K562 (cell line): ENCODE data around the gene TMIGD2. TPM values are rescaled to one million over a fixed set of nuclear protein-coding genes. Genes with fewer than 3 reads are reported as not detected.

Experiments used
- CSDE1 ChIP-seq, 2 experiments: fragments of 450-650 bp; IDR thresholded peaks; 2 replicates each; pipeline ENCODE4 v1.6.1; 2016; ENCODE audit warnings: mild to moderate bottlenecking in 1 of 2
- GTF2E2 ChIP-seq: fragments of 200-800 bp; sonication (Bioruptor generic); IDR thresholded peaks from 2 replicates; pipeline ENCODE4 v1.6.1; 2016; ENCODE audit warnings: missing genetic modification characterization, missing compliant biosample characterization
- NCOA2 ChIP-seq, 2 experiments: fragments of 450-650 bp; IDR thresholded peaks; 2 replicates each; pipeline ENCODE4 v1.6.1; 2018; ENCODE audit warnings: mild to moderate bottlenecking in 2 of 2, moderate library complexity in 1 of 2; ENCODE audit not compliant: partially characterized antibody in 2 of 2
- NFRKB ChIP-seq: fragments of 450-650 bp; IDR thresholded peaks from 2 replicates; pipeline ENCODE4 v1.6.1; 2016; ENCODE audit warnings: low read depth
- NR2C2 ChIP-seq, 2 experiments: fragments of 200-800 bp in 1 of 2; sonication (Bioruptor generic) in 1 of 2; sonication (generic) in 1 of 2; formaldehyde crosslinking in 1 of 2; IDR thresholded peaks; 2 replicates each; pipeline versions ENCODE4 v1.6.1 to v1.8.0; 2016 to 2022; ENCODE audit warnings: mild to moderate bottlenecking in 1 of 2, missing compliant biosample characterization in 1 of 2, missing genetic modification characterization in 1 of 2, missing genetic modification reagents in 1 of 2
- POLR2G ChIP-seq: fragments of 200-400 bp; formaldehyde crosslinking; IDR thresholded peaks from 2 replicates; pipeline ENCODE4 v1.6.1; 2017; ENCODE audit warnings: low read depth, mild to moderate bottlenecking, antibody characterized with exemption, low read length, moderate library complexity
- PTTG1 ChIP-seq: fragments of 450-650 bp; IDR thresholded peaks from 2 replicates; pipeline ENCODE4 v1.6.1; 2016; ENCODE audit warnings: low read depth, mild to moderate bottlenecking, missing genetic modification characterization, missing compliant biosample characterization
- RCOR1 ChIP-seq, 2 experiments: IDR thresholded peaks; 2 replicates each; pipeline ENCODE4 v1.6.1; 2012; ENCODE audit warnings: low read depth in 2 of 2, low read length in 2 of 2, borderline replicate concordance in 1 of 2, improper control_type of control experiment in 1 of 2
- SIX5 ChIP-seq, 2 experiments: IDR thresholded peaks; 2 replicates each; pipeline ENCODE4 v1.6.1; 2011; ENCODE audit warnings: low read length in 2 of 2, borderline replicate concordance in 1 of 2, low read depth in 1 of 2, mild to moderate bottlenecking in 1 of 2, moderate library complexity in 1 of 2; ENCODE audit not compliant: insufficient read depth in 1 of 2
- SMARCA4 ChIP-seq: fragments of 450-650 bp; IDR thresholded peaks from 2 replicates; pipeline ENCODE4 v1.6.1; 2016
- SNIP1 ChIP-seq: fragments of 450-650 bp; IDR thresholded peaks from 2 replicates; pipeline ENCODE4 v1.7.1; 2017; ENCODE audit warnings: low read depth, mild to moderate bottlenecking
- SRF ChIP-seq, 2 experiments: fragments of 250-450, 450-650 bp in 1 of 2; sonication (Bioruptor Pico) in 1 of 2; sonication (generic) in 1 of 2; formaldehyde crosslinking; IDR thresholded peaks; 2 replicates each; pipeline versions ENCODE4 v1.5.0 to v1.5.1; 2020 to 2022; ENCODE audit warnings: mild to moderate bottlenecking in 1 of 2, missing genetic modification reagents in 1 of 2
- TEAD2 ChIP-seq: fragments of 450-650 bp; IDR thresholded peaks from 2 replicates; pipeline ENCODE4 v1.6.1; 2016; ENCODE audit warnings: missing genetic modification characterization, control low read depth, missing compliant biosample characterization
- THAP7 ChIP-seq: fragments of 250-450 bp; sonication (Bioruptor Pico); IDR thresholded peaks from 2 replicates; pipeline ENCODE4 v1.5.0; 2021
- XRCC5 ChIP-seq: fragments of 200-400 bp; formaldehyde crosslinking; IDR thresholded peaks from 2 replicates; pipeline ENCODE4 v1.6.1; 2017; ENCODE audit warnings: low read depth, mild to moderate bottlenecking, low read length
- ZC3H4 ChIP-seq: sonication (generic); formaldehyde crosslinking; IDR thresholded peaks from 2 replicates; pipeline ENCODE4 v1.9.0; 2021; ENCODE audit warnings: missing genetic modification reagents, borderline replicate concordance
- ZKSCAN1 ChIP-seq: fragments of 150-350 bp; IDR thresholded peaks from 2 replicates; pipeline ENCODE4 v1.6.1; 2016; ENCODE audit warnings: low read depth, low read length
- ZNF239 ChIP-seq: fragments of 250-450 bp; sonication (Bioruptor Pico); IDR thresholded peaks from 2 replicates; pipeline ENCODE4 v1.4.0; 2020; ENCODE audit warnings: mild to moderate bottlenecking
- ZNF644 ChIP-seq: fragments of 200-800 bp; sonication (Bioruptor generic); IDR thresholded peaks from 2 replicates; pipeline ENCODE4 v1.6.1; 2016; ENCODE audit warnings: low read depth, missing genetic modification characterization, missing compliant biosample characterization
- ZNF695 ChIP-seq: fragments of 450-650 bp; formaldehyde crosslinking; IDR thresholded peaks from 2 replicates; pipeline ENCODE4 v1.4.0; 2020; ENCODE audit warnings: mild to moderate bottlenecking, moderate library complexity
- ZNF77 ChIP-seq: fragments of 250-450 bp; sonication (Bioruptor Pico); IDR thresholded peaks from 2 replicates; pipeline ENCODE4 v1.5.0; 2020
- polyA plus RNA-seq, 8 experiments: library from polyadenylated mRNA; depleted of rRNA in 4 of 8; stranded (reverse) in 5 of 8; unstranded in 3 of 8; fragments of >200 nt; fragmentation: Nextera tagmentation in 2 of 8; fragmentation: Illumina TruSeq in 1 of 8; extraction: Ambion mirVana in 2 of 8; extraction: Trizol in 1 of 8; gene quantifications; 2 replicates each; pipeline versions ENCODE4 v1.2.1 to v1.2.3, GENCODE V29; 2011 to 2014; ENCODE audit warnings: inconsistent platforms in 1 of 8, missing spikeins in 1 of 8
- total RNA-seq, 7 experiments: library from RNA; depleted of rRNA in 6 of 7; stranded (reverse); fragments of >200 nt in 6 of 7; fragmentation: Illumina TruSeq in 2 of 7; extraction: Trizol in 2 of 7; gene quantifications; 2 replicates each; pipeline versions ENCODE4 v1.2.1 to v1.2.3, GENCODE V29; 2011 to 2021; ENCODE audit warnings: low replicate concordance in 1 of 7
- TF ChIP-seq, protein P1 (sequence below): fragments of 450-650 bp; IDR thresholded peaks from one replicate; pipeline ENCODE4 v1.6.1; 2018; ENCODE audit warnings: mild to moderate bottlenecking, moderate library complexity; ENCODE audit not compliant: partially characterized antibody
- TF ChIP-seq, protein P2 (sequence below): fragments of 250-450 bp; sonication (Bioruptor Pico); IDR thresholded peaks from 2 replicates; pipeline ENCODE4 v1.5.0; 2021; ENCODE audit warnings: mild to moderate bottlenecking, moderate library complexity

TMIGD2 gene
- total and polyA plus RNA-seq, 9 of the 15 experiments (the other 6 are each of a cell fraction or from before 2014, with no cell fraction given) = not detected

DNA sequence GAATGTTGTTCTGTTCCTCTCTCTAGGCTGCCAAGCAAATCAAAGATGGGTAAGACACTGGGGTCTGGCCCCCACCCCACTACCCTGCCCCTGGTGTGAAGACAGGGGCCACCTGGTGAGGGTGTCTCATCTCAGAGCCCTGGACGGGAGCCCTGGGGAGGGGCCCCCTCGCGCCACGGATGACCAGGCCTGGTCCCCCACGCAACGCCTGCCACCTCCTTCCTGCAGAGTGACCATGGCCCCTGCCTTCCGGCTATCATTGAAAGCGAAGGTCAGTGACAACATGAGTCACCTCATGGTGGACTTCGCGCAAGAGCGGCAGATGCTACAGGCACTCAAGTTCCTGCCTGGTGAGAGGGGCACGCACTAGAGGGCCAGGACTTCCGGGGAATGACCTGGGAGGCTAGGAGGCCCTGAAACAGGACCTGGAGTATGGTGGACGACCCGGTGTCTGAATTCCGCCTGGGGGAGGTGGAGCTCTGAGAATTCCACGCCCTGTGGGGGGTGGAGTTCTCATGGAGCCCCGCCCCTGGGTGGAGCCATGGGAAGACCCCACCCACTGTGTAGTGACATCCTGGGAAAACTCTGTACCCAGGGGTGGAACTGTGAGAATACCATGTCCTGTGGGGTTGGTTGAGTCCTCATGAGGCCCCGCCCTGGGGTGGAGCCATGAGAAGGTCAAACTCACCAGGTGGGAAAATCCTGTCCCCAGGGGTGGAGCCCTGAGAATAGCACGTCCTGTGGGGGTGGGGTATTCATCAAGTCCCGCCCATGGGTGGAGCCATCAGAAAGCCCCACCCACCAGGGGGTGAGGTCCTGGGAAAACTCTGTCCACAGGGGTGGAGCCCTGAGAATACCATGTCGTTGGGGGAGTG, 8.3 kb upstream of the TMIGD2 start (continued):
- TF ChIP-seq, protein P1, sequence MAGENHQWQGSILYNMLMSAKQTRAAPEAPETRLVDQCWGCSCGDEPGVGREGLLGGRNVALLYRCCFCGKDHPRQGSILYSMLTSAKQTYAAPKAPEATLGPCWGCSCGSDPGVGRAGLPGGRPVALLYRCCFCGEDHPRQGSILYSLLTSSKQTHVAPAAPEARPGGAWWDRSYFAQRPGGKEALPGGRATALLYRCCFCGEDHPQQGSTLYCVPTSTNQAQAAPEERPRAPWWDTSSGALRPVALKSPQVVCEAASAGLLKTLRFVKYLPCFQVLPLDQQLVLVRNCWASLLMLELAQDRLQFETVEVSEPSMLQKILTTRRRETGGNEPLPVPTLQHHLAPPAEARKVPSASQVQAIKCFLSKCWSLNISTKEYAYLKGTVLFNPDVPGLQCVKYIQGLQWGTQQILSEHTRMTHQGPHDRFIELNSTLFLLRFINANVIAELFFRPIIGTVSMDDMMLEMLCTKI = no peak
- TF ChIP-seq ZNF644 (tag) (no peak), ZNF239 (CRISPR knock-in tag) (no peak), POLR2G (peak; percentile 79), ZC3H4 (CRISPR knock-in tag) (no peak), SRF (CRISPR knock-in tag; IDR thresholded peaks at IDR 0.05) (peak in 1 of 2 experiments; percentile 23; a peak in 1 of 4 replicates), THAP7 (CRISPR knock-in tag) (no peak), ZNF77 (CRISPR knock-in tag) (no peak), CSDE1 (IDR thresholded peaks at IDR 0.05) (no peak), XRCC5 (no peak), SMARCA4 (0 out of 2 replicates have a peak, but pooled peaks have one; percentile 30), SNIP1 (no peak), PTTG1 (tag) (no peak), NCOA2 (IDR thresholded peaks at IDR 0.05; ENCODE audit: partially characterized antibody in 2 of 2) (no peak), GTF2E2 (tag) (no peak), NFRKB (peak; percentile 56; the same call in 1 of the 2 replicates), TEAD2 (tag) (no peak), ZKSCAN1 (no peak; the same call in 1 of the 2 replicates), NR2C2 (CRISPR knock-in tag; IDR thresholded peaks at IDR 0.05) (0 out of 2 replicates have a peak, but pooled peaks have one; percentile 66), NR2C2 (tag; IDR thresholded peaks at IDR 0.05) (peak; percentile 72), SIX5 (IDR thresholded peaks at IDR 0.05; ENCODE audit: borderline replicate concordance in 1 of 2, insufficient read depth in 1 of 2, low read depth in 1 of 2, low read length in 2 of 2) (no peak), RCOR1 (IDR thresholded peaks at IDR 0.05; ENCODE audit: borderline replicate concordance in 1 of 2, low read depth in 2 of 2, low read length in 2 of 2) (0 out of 4 replicates have a peak, but pooled peaks of 1 of the 2 experiments have one; percentile 15), ZNF695 (CRISPR knock-in tag) (no peak)
- TF ChIP-seq, protein P2, sequence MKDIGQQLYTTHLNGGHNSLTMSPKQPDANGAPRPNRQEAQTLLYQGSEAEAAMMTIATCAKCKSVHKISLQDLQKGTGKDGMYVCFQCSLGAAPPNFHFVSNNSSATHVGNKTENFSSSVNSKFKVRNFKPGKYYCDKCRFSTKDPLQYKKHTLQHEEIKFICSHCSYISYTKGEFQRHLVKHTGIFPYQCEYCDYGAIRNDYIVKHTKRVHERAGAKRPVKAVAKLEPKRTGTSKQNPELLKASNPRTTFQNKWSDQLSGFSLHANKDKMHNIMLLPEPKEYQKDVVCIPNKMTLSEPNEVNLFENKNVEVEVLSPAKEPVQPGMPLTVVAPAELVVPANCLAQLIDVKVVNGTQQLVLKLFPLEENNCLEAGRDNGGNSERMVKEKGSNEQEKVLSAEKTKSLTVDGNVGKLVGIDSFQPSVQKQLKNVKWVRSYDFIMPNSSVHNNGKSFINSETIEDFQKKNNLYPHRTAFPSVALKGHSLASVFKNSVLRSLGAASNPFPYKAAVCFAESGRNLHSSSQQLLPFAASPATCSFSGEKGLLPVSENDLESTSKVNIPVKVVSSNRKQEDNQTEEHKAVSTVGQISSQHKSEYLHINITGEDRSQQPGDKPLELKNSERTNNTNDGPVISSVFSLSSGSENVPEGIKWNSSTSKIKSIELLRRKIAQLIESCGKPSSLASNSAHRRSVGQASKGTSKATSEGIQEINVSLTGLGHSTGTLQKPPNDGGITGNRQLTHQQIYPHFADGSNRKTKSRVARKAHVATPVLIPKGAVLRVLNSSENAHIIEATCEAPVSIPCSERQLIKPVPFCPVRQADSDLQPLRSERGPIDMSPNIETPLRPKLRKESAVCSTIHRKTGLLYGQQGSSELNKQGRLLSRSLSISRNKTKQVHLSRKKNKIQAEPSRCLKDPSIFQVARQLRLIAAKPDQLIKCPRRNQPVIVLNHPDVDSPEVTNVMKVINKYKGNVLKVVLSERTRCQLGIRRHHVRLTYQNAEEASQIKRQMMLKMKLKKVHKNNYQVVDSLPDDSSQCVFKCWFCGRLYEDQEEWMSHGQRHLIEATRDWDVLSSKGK (CRISPR knock-in tag) = no peak
